ENCODE results near the gene EDARADD.
A peak's percentile ranks its signal among the peaks of the same experiment; 100 is the strongest.
"Not testable (repeated sequence)": the region's sequence is repeated elsewhere in the genome, so short reads cannot be mapped to it uniquely, and the experiment has no call there.

The EDARADD gene

GRCh38 chr1:236393681-236394481 lies at the start of gene EDARADD:
EDARADD (plus strand) TSS chr1:236394286; CDS start chr1:236394445, 159 bp downstream.
- peak; percentile 52 for DNase-seq

GRCh38 chr1:236345728-236346127 lies 48.4 kb upstream of the EDARADD start:
- no peak for DNase-seq

GRCh38 chr1:236348071-236348470 lies 46.0 kb upstream of the EDARADD start:
- no peak for DNase-seq

GRCh38 chr1:236350308-236350707 lies 43.8 kb upstream of the EDARADD start:
- no peak for DNase-seq

- DNase-seq, result no peak
Measured at GRCh38 chr1:236351875-236352573, 42.1 kb upstream of the EDARADD start.

- DNase-seq, result not testable (repeated sequence)
Measured at GRCh38 chr1:236352747-236353146, 41.3 kb upstream of the EDARADD start.

- DNase-seq, result no peak
Measured at GRCh38 chr1:236353813-236354212, 40.3 kb upstream of the EDARADD start.

GRCh38 chr1:236354330-236355147 lies 39.5 kb upstream of the EDARADD start:
- DNase-seq, result no peak

GRCh38 chr1:236356141-236356540 lies 37.9 kb upstream of the EDARADD start:
- no peak for DNase-seq

- no peak for DNase-seq
Measured at GRCh38 chr1:236361909-236362590, 32.0 kb upstream of the EDARADD start.

GRCh38 chr1:236363237-236363636 lies 30.8 kb upstream of the EDARADD start:
- no peak for DNase-seq

GRCh38 chr1:236365999-236366570 lies 28.0 kb upstream of the EDARADD start:
- no peak for DNase-seq

GRCh38 chr1:236366681-236367080 lies 27.4 kb upstream of the EDARADD start:
- not testable (repeated sequence) for DNase-seq

GRCh38 chr1:236370420-236370819 lies 23.7 kb upstream of the EDARADD start:
- DNase-seq, result no peak

GRCh38 chr1:236371083-236371482 lies 23.0 kb upstream of the EDARADD start:
- no peak for DNase-seq

GRCh38 chr1:236377832-236378535 lies 16.1 kb upstream of the EDARADD start:
- no peak for DNase-seq

GRCh38 chr1:236381565-236382158 lies 12.4 kb upstream of the EDARADD start:
- DNase-seq, result no peak

- DNase-seq, result no peak
Measured at GRCh38 chr1:236388332-236388731, 5.8 kb upstream of the EDARADD start.

- no peak for DNase-seq
Measured at GRCh38 chr1:236389253-236389652, 4.8 kb upstream of the EDARADD start.

GRCh38 chr1:236391008-236391407 lies 3.1 kb upstream of the EDARADD start:
- no peak for DNase-seq

- DNase-seq, result no peak
Measured at GRCh38 chr1:236392182-236392581, 1.9 kb upstream of the EDARADD start.

Data from DMS79 treated with DMSO at 0.1 percent for 48 hours (cell line).